ENCODE data around the gene SETD1A.

SETD1A gene

DNA sequence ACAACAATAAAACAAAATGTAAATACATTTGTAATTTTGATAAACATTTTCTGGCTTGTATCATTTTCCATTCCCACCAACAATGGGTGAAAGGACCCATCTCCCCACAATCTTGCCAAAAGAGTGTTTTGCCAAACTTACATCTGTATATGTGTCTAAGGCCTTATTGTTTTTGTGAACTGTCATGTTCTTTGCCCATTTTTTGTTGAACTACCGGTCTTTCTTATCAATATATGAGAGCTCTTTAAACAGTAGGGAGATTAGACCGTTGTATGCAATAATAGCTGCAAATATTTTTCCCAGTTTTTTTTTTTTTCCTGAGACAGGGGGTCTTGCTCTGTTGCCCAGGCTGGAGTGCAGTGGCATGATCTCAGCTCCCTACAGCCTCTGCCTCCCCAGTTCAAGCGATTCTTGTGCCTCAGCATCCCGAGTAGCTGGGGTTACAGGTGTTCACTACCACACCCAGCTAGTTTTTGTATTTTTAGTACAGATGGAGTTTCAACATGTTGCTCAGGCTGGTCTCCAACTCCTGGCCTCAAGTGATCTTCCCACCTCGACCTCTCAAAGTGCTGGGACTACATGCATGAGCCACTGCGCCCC lies 66.2 kb downstream of the SETD1A start:
- no peak for DNase-seq

- peak; percentile 80 to 93 (median 88) for DNase-seq
Observed at GRCh38 chr16:31025339-31025738, 67.8 kb downstream of the SETD1A start.

DNA sequence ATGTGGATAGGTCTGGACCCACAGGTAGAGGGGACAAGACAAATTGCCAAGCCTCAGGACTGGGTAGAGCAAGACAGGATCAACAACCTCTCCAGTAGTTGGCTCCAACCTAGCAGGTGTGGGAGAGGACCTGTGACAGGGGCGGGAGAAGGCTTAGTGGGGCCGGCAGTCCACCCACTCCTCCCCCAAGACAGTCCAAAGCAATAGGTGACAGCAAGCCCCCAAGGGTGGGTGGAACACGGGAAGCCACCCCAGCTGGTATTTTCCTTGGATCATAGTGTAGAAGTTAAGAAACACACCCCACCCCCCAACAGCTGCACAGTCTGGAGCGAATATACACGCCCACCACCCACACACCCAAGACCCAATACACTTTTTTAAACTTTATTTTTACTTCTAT lies 71.7 kb downstream of the SETD1A start:
- no peak for DNase-seq

- no peak for DNase-seq
Observed at GRCh38 chr16:31031276-31031675, 73.7 kb downstream of the SETD1A start.

DNA sequence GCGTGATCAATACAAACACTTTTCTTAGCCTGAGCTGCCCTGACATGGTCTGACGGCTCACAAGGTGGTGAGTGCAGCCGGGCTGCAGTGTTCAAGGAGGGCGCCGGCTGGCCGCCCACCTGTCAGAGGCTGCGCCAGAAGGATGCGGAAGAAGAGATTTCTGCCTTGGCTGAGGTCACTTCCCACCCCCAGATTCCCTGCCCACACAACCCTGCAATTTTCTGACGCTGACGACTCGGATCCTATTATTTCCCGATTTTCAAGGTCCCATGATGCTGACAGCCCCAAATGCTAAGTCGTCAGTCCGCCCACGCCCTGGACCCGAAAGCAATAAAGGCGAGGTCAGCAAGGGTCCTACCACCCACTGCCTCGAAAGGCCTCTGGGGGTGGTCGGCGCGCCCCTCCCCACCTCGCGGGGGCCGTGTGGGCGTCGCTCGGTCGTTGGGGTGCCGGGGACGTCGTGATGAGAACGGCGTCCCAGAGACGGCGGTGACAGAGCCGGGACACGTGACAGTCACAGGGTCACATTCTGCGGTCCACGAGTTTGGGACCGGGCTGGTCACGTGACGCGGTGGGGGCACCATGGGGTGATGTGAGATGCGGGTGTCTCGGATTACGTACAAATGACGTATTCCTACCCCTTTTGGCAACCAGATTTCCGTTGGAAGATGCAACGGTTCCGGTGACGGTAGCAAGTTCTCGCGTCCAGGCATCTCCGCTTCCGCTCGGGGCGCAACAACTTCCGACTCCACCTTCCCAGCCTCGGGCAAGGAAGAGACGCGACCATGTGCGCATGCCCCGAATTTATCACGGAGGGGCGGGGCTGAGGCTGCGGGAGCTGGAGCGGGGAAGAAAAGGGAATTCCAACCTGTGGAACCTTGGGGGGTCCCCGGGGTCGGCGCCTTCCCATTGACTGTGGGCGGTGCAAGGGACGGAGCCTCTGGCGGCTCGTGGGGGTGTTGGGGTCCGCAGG lies 75.5 kb downstream of the SETD1A start, which contains the start of gene STX4:
Gene STX4, plus strand, starts transcription at position 823 of the 973 bp plus-strand sequence. CDS start 248 bp downstream, outside the sequence.
- peak; percentile 98 to 100 (median 99) for DNase-seq

DNA sequence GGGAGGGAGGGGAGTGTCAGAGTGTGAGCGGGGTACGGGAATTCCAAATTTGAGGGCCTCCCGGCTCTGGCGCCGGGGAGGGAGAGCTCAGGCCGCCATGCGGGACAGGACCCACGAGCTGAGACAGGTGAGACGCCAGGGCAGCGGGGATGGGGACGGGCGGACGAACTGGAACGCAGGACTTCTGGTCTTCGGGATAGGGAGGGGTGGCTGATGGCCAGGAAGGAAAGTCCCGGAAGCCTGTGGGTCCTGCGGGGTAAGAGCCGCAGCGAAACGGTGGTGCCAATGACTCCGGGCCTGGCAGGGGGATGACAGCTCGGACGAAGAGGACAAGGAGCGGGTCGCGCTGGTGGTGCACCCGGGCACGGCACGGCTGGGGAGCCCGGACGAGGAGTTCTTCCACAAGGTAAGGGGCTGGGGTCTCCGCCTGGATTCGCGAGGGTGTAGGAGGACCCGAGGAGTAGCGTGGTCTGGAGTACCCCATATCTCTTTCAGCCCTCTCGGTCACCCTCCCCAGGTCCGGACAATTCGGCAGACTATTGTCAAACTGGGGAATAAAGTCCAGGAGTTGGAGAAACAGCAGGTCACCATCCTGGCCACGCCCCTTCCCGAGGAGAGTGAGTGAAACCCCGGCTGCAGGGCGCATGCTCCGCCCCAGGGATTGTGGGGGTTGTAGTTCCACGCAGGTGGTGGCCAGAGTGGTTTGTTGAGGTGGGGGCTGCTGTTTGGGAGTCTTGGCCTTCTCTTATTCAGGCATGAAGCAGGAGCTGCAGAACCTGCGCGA lies 76.3 kb downstream of the SETD1A start:
- peak; percentile 91 to 96 (median 93) for DNase-seq
